T-helper 22 cell (primary cell): ENCODE results near the gene RIMS1.
"Not testable (repeated sequence)": the region's sequence is repeated elsewhere in the genome, so short reads cannot be mapped to it uniquely, and the experiment has no call there.

ENCODE experiments used
- DNase-seq: peaks from one replicate; pipeline ENCODE4 v3.0.0-alpha.2; 2020; ENCODE audit warnings: low read depth

The RIMS1 gene

DNA sequence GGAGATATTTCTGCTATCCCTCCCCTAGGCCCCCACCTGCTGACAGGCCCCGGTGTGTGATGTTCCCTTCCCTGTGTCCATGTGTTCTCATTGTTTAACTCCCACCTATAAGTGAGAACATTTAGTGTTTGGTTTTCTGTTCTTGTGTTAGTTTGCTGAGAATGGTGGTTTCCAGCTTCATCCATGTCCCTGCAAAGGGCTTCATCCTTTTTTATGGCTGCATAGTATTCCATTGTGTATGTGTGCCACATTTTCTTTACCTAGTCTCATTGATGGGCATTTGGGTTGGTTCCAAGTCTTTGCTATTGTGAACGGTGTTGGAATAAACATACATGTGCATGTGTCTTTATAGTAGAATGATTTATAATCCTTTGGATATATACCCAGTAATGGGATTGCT lies 448.9 kb downstream of the RIMS1 start:
- not testable (repeated sequence) for DNase-seq

DNA sequence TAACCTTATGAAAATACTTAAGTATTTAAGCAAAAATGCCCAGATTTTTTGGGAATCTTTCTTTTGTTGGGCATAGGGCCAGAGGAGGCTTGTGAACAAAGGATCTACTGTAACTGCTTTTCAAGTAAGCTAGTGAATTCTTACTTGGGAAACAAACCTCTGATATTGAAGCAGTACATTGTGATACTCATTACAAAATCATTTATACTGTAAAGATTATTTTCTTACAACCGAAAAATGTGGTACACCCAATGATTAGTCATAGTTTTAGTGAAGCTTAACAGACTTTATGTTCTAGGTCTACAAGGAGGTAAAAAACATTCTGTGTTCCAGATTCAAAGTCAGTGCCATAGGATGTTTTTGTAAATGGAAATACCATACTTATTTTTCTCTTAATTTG lies 462.6 kb downstream of the RIMS1 start:
- no peak for DNase-seq

- DNase-seq: no peak
Observed at GRCh38 chr6:72350296-72350881, 464.0 kb downstream of the RIMS1 start.

- no peak for DNase-seq
Observed at GRCh38 chr6:72363844-72364740, 477.7 kb downstream of the RIMS1 start.

- no peak for DNase-seq
Observed at GRCh38 chr6:72365773-72366172, 479.4 kb downstream of the RIMS1 start.

- DNase-seq: no peak
Observed at GRCh38 chr6:72367439-72367838, 481.1 kb downstream of the RIMS1 start.

DNA sequence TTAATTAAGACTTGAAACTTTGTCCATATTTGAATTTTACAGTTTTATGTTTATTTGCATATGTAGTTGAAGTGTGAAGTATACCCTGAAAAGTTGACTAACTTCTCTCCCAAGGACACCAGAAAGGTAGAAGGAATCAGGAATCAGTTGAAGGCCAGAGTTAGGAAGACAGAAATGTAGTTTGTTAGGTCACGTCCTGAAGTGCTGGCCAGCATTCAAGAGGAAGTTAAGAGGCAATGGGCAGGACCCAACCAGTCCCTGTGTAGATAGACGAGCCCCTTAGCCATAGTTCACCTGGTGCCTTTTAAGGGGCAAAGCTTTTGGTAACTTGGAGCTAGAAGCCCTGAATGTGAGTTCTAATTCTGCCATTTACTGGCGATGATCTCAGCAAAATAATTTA lies 485.1 kb downstream of the RIMS1 start:
- DNase-seq: no peak

DNA sequence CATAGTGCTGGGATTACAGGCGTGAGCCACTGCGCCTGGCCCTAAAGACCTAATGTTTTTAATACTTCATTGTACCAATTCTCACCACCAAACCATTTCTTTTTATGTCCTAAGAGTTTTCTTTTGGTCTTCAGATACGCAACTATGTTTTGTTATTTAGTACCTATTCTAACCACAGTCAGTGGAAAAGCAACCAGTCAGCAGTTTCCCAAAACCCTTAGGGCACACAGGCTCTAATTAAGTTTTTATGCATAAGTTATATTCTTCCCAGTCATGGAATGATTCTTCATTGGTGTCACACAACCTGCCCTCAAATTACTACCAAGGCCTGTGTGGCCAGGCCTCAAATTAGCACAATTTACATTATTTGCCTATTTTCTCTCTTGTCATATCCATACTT lies 487.8 kb downstream of the RIMS1 start:
- no peak for DNase-seq

- DNase-seq: no peak
Observed at GRCh38 chr6:72374857-72375256, 488.5 kb downstream of the RIMS1 start.

DNA sequence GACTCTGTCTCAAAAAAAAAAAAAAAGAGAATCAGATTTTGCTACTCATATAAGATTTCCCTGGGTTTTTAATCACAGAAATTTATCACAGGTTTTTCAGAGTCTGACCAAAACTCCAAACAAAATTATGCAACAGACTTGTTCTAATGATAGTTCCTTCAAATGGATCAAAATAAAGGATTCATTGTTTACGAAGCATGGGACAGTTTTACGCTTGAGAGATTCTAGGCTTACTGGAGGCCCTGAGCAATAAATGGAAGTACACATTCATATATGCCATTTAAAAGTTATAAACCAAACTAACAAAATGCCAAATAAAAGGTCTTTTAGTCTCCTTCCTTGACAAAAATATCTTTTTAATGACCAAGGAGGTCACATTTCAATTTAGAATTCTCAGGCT lies 490.4 kb downstream of the RIMS1 start:
- no peak for DNase-seq

DNA sequence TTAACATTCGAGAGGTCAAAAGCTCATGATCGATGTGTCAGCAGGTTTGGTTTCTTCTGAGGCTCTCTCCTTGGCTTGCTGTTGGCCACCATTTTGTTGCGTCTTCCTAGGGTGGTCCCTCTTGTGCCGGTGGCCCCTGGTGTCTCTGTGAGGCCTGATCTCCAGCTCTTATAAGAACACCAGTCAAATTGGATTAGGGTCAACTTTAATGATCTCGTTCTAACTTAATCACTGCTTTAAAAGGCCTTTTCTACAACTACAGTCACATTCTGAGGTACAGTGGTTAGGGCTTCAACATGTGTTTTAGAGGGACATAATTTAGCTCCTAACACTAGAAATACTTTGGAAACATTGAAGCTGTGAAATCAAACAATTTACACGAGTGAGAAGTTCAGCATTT lies 494.7 kb downstream of the RIMS1 start:
- DNase-seq: no peak

DNA sequence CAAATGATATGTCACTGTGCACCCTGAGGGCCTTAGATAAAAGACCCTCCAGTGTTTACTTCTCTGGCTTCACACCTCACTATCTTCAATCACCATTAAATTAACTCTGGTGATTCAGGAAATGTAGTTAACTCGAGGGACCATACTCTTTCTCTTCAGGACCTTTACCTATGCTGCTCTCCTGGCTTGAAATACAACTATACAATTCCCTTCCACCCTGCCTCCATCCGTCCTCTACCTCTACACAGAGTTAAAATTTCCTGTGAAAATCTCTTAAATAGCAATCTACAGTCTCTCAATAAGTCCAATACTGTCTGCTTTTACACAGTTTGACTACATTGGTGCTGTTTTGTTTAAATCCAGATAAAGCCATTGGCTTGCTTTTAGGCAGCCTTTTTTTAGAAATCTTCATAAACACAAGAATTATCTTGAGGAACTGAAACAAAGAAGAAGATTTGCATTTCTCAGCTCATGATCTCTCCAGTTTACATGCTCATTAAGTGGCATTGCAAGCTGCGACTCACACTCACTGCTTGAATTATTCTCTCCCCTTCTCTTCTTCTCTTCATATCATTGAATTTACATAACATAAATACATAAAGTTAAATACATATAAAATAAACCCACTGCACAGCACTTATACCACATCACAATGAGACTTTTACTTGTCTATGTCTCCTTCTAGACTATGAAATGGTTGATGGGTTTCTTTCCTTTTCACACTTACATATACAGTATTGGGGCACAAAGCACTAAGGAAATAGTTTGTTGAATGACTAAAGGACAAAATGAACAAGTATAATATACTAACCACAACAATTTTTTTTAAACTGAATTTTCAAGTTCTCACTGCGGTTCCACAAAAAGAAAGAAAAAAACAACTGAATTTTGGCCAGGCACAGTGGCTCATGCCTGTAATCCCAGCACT lies 496.5 kb downstream of the RIMS1 start:
- DNase-seq: no peak

DNA sequence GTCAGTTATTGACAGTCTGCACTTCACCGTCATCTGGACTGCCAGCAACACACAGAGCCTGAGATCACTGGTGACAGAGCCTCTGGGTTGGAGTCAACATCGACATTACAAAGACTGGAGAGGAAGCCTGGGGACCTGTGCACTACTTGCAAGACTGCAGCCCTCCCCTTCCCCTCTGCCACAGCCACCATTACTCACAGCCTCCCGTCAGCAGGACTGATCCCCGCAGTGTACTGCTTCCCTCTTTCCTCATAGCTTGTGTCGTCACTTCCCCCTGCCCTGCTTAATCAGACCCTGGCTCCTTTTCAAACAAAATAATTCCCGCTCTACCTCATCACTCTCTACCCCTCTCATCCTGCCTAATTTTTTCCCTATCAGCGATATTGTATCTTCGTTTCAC lies 500.0 kb downstream of the RIMS1 start:
- DNase-seq: no peak

DNA sequence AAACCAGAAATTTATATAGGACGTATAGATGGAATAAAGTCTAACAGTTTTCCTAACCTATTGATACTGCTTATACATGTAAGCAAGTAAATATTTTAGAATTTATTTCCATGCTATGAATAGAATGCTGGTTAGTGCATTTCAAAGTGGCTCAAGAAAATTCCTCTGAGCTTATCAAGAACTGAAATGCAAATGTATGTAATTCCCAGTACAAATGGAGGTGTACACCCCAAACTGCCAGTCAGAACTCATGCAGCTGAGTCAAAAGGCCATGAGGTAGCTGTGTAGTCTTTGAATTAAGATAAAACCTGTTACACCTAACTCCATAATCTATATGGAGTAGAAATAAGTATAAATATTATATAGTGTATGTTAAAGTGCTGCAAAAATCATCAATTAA lies 503.3 kb downstream of the RIMS1 start:
- DNase-seq: no peak

GRCh38 chr6:72390548-72390947 lies 504.2 kb downstream of the RIMS1 start:
- no peak for DNase-seq

GRCh38 chr6:72401865-72402264 lies 515.5 kb downstream of the RIMS1 start:
- no peak for DNase-seq

DNA sequence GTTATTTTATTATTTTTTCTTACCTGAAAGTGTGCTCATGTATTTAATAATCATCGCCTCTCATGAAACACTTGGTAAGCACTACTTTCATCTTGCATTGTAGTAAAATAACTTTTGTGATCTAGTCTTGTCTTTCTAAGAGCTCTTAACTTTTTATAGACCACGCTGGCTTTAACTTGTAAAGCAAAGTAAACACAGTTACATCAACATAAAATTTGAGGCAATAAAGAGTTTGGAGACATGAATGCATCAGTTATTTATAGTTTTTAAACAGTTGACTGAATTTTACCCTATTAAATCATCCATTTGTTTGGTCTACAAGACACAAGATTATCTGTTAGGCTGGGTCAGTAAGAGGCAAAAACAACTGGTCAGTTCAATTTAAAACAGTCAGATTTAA lies 517.1 kb downstream of the RIMS1 start:
- DNase-seq: no peak

- no peak for DNase-seq
Observed at GRCh38 chr6:72406517-72406916, 520.2 kb downstream of the RIMS1 start.

- DNase-seq: no peak
Observed at GRCh38 chr6:72410769-72411168, 524.4 kb downstream of the RIMS1 start.

GRCh38 chr6:72411872-72412708 lies 525.7 kb downstream of the RIMS1 start:
- DNase-seq: peak; percentile 5

GRCh38 chr6:72412709-72413044 lies 526.3 kb downstream of the RIMS1 start:
- no peak for DNase-seq

GRCh38 chr6:72413884-72414283 lies 527.5 kb downstream of the RIMS1 start:
- DNase-seq: no peak
